Neural progenitor cell (in vitro differentiated cells): Measurements from ENCODE around the gene EPB41. TPM values are rescaled to one million over a fixed set of nuclear protein-coding genes. Genes with fewer than 3 reads are reported as not detected.

ENCODE experiments used
- DNase-seq: peaks from one replicate; pipeline ENCODE4 v3.0.0-alpha.2; 2016; ENCODE audit warnings: low spot score
- H2AFZ ChIP-seq: fragments of 200-600 bp; sonication (generic); replicated peaks from 2 replicates; pipeline ENCODE4 v1.6.1; 2016; ENCODE audit warnings: antibody characterized with exemption
- H3F3A ChIP-seq: fragments of 200-600 bp; sonication (generic); 2 replicates; pipeline ENCODE4 v1.6.1; 2016; ENCODE audit warnings: antibody characterized with exemption, low read depth
- H3K27ac ChIP-seq: fragments of 200-600 bp; sonication (generic); 2 replicates; pipeline ENCODE4 v1.5.1; 2016; ENCODE audit warnings: mild to moderate bottlenecking
- H3K27me3 ChIP-seq: fragments of 200-600 bp; sonication (generic); 2 replicates; pipeline ENCODE4 v1.6.1; 2016; ENCODE audit warnings: mild to moderate bottlenecking, moderate library complexity
- H3K36me3 ChIP-seq: fragments of 200-600 bp; sonication (generic); 2 replicates; pipeline ENCODE4 v1.5.1; 2016
- H3K4me1 ChIP-seq: fragments of 200-600 bp; sonication (generic); 2 replicates; pipeline ENCODE4 v1.6.1; 2016; ENCODE audit warnings: mixed run types
- H3K4me2 ChIP-seq: fragments of 200-600 bp; sonication (generic); 2 replicates; pipeline ENCODE4 v1.6.1; 2016
- H3K4me3 ChIP-seq: fragments of 200-600 bp; sonication (generic); 2 replicates; pipeline ENCODE4 v1.5.1; 2016
- H3K79me2 ChIP-seq: fragments of 200-600 bp; sonication (generic); 2 replicates; pipeline ENCODE4 v1.6.1; 2016; ENCODE audit warnings: low read depth
- H3K9ac ChIP-seq: fragments of 200-600 bp; sonication (generic); 2 replicates; pipeline ENCODE4 v1.6.1; 2016
- H3K9me3 ChIP-seq: fragments of 200-600 bp; sonication (generic); 2 replicates; pipeline ENCODE4 v1.5.1; 2016; ENCODE audit warnings: low read depth
- H4K20me1 ChIP-seq: fragments of 200-600 bp; sonication (generic); 2 replicates; pipeline ENCODE4 v1.6.1; 2016; ENCODE audit warnings: low read depth
- H3K27ac Mint-ChIP-seq: 3 replicates; pipeline ENCODE4 v1.8.0; 2021; ENCODE audit warnings: mixed read lengths
- H3K27me3 Mint-ChIP-seq: 2 replicates; pipeline ENCODE4 v1.8.0; 2022; ENCODE audit warnings: low read depth, mild to moderate bottlenecking, inconsistent platforms, moderate library complexity, mixed read lengths; ENCODE audit not compliant: insufficient read depth
- H3K36me3 Mint-ChIP-seq: 3 replicates; pipeline ENCODE4 v1.8.0; 2021; ENCODE audit warnings: mixed read lengths
- H3K4me1 Mint-ChIP-seq: 3 replicates; pipeline ENCODE4 v1.8.0; 2021; ENCODE audit warnings: mixed read lengths
- H3K4me3 Mint-ChIP-seq: 3 replicates; pipeline ENCODE4 v1.8.0; 2021; ENCODE audit warnings: mild to moderate bottlenecking, moderate library complexity, mixed read lengths
- H3K9me3 Mint-ChIP-seq: 3 replicates; pipeline ENCODE4 v1.8.0; 2020; ENCODE audit warnings: mixed read lengths
- CTCF ChIP-seq: fragments of 200-600 bp; sonication (generic); IDR thresholded peaks from 2 replicates; pipeline ENCODE4 v1.5.1; 2017; ENCODE audit warnings: antibody characterized with exemption, mild to moderate bottlenecking
- EZH2 ChIP-seq: fragments of 200-600 bp; sonication (generic); IDR thresholded peaks from 2 replicates; pipeline ENCODE4 v1.6.1; 2017; ENCODE audit warnings: antibody characterized with exemption, mild to moderate bottlenecking, moderate library complexity
- EZH2phosphoT487 ChIP-seq: fragments of 200-600 bp; sonication (generic); IDR thresholded peaks from 2 replicates; pipeline ENCODE4 v1.6.1; 2017; ENCODE audit warnings: antibody characterized with exemption
- total RNA-seq: library from RNA; depleted of rRNA; stranded (reverse); fragments of >200 nt; gene quantifications from 2 replicates; pipeline ENCODE4 v1.2.3, GENCODE V29; 2015; ENCODE audit warnings: low replicate concordance

EPB41 gene
- total RNA-seq, 1 donor from 2014 or later = 211 TPM

- H3K79me2 ChIP-seq = peaks cover 98% of the 10 kb centered on the region
- H3K4me1 Mint-ChIP-seq = peaks cover under 1% of the 10 kb centered on the region
- no peak for DNase-seq
Measured at GRCh38 chr1:28933918-28934317, 19.5 kb downstream of the EPB41 start.

GRCh38 chr1:28934676-28935075 is 20.3 kb downstream of the EPB41 start:
- peaks cover 14% of the 10 kb centered on the region for H3K9me3 Mint-ChIP-seq
- Histone ChIP-seq H3K27ac (no peak overlapping the region), H3K36me3 (no peaks in the 10 kb centered on the region), H3K79me2 (peaks cover 98% of the 10 kb centered on the region), H3K4me2 (no peak overlapping the region), H2AFZ (no peak overlapping the region), H3F3A (no peaks in the 10 kb centered on the region), H3K9ac (no peak overlapping the region), H3K4me1 (no peaks in the 10 kb centered on the region), H3K9me3 (no peaks in the 10 kb centered on the region), H4K20me1 (peaks cover under 1% of the 10 kb centered on the region), H3K4me3 (no peak overlapping the region), H3K27me3 (no peaks in the 10 kb centered on the region)
- H3K4me1 Mint-ChIP-seq = no peaks in the 10 kb centered on the region
- no peaks in the 10 kb centered on the region for H3K27me3 Mint-ChIP-seq
- DNase-seq = no peak
- H3K4me3 Mint-ChIP-seq = no peak overlapping the region
- TF ChIP-seq EZH2 = no peak
- no peak for TF ChIP-seq CTCF
- TF ChIP-seq EZH2phosphoT487 = no peak
- H3K36me3 Mint-ChIP-seq = peaks cover 12% of the 10 kb centered on the region
- H3K27ac Mint-ChIP-seq = no peak overlapping the region

More at GRCh38 chr1:28933918-28934317, 19.5 kb downstream of the EPB41 start:
- Histone ChIP-seq H3K9me3 (no peaks in the 10 kb centered on the region), H2AFZ (no peak overlapping the region), H3K4me1 (peaks cover under 1% of the 10 kb centered on the region), H3K27me3 (no peaks in the 10 kb centered on the region), H3K9ac (no peak overlapping the region), H4K20me1 (no peaks in the 10 kb centered on the region), H3K4me3 (no peak overlapping the region), H3K4me2 (no peak overlapping the region), H3K27ac (no peak overlapping the region), H3F3A (no peaks in the 10 kb centered on the region), H3K36me3 (no peaks in the 10 kb centered on the region)
- no peak for TF ChIP-seq EZH2phosphoT487
- TF ChIP-seq EZH2 = no peak
- TF ChIP-seq CTCF = no peak
- H3K27me3 Mint-ChIP-seq = no peaks in the 10 kb centered on the region
- peaks cover 10% of the 10 kb centered on the region for H3K36me3 Mint-ChIP-seq
- no peak overlapping the region for H3K27ac Mint-ChIP-seq
- H3K4me3 Mint-ChIP-seq = no peak overlapping the region
- H3K9me3 Mint-ChIP-seq = peaks cover 10% of the 10 kb centered on the region

- Histone ChIP-seq H3K27ac (no peak overlapping the region), H3F3A (no peaks in the 10 kb centered on the region), H3K9ac (no peak overlapping the region), H3K4me3 (no peak overlapping the region), H2AFZ (no peak overlapping the region), H3K4me2 (no peak overlapping the region), H3K27me3 (no peaks in the 10 kb centered on the region), H3K4me1 (no peaks in the 10 kb centered on the region), H4K20me1 (peaks cover 7% of the 10 kb centered on the region), H3K9me3 (no peaks in the 10 kb centered on the region), H3K36me3 (no peaks in the 10 kb centered on the region), H3K79me2 (peaks cover 98% of the 10 kb centered on the region)
- TF ChIP-seq EZH2 (no peak), CTCF (no peak), EZH2phosphoT487 (no peak)
- DNase-seq = no peak
- Mint-ChIP-seq H3K27ac (no peak overlapping the region), H3K4me3 (no peak overlapping the region), H3K4me1 (no peaks in the 10 kb centered on the region), H3K36me3 (peaks cover 15% of the 10 kb centered on the region), H3K9me3 (peaks cover 17% of the 10 kb centered on the region), H3K27me3 (no peaks in the 10 kb centered on the region)
Measured at GRCh38 chr1:28935293-28935692, 20.9 kb downstream of the EPB41 start.
